ENCODE measurements around the gene PICALM. TPM values are rescaled to one million over a fixed set of nuclear protein-coding genes. Genes with fewer than 3 reads are reported as not detected.
A peak's percentile ranks its signal among the peaks of the same experiment; 100 is the strongest.

The PICALM gene
- total RNA-seq (2012; rRNA removed) (441 and 453 TPM in 2 replicates), polyA plus RNA-seq (2012; rRNA removed) (214 and 235 TPM in 2 replicates), Bru-seq, nascent RNA (percentile 98 among the genes with signal in this experiment), BruChase-seq, experiment 1, labeled RNA remaining after a 6-hour chase (percentile 96 among the genes with signal in this experiment), BruChase-seq, experiment 2, labeled RNA remaining after a 2-hour chase (percentile 97 among the genes with signal in this experiment)
- polyA plus RNA-seq (2012; cell fraction: cytosol; rRNA removed), result 75.0 and 88.4 TPM in 2 replicates
- 42.1 and 341 TPM in 2 replicates for polyA plus RNA-seq (2012; cell fraction: nucleus; rRNA removed; ENCODE audit: low replicate concordance)
- long read RNA-seq, transcript PICALM-219 (20 exons, 3,474 nt), result major isoform, 45 of 111 reads
- long read RNA-seq, transcript PICALM-205 (3 exons, 738 nt), result minor isoform, 5 of 111 reads
- long read RNA-seq, partial matches to known transcripts, result 17 of 111 reads
- long read RNA-seq, other reads (novel, unspliced or antisense), result 44 of 111 reads

- H3K23ac ChIP-seq (ENCODE audit: low read depth, low read length), result peak within 1 kb of the TSS; percentile 99
- peak within 1 kb of the TSS; percentile 68; the same call in 2 of the 3 replicates for H2BK15ac ChIP-seq (ENCODE audit: low read depth, low read length)
- peak within 1 kb of the TSS; percentile 97 for H2BK120ac ChIP-seq (ENCODE audit: low read depth, low read length)
- H3K4me1 ChIP-seq (ENCODE audit: control insufficient read depth, insufficient read depth, low read length), result peaks cover 8% of the 10 kb centered on the region
- no peaks in the 10 kb centered on the region for H3K9me3 ChIP-seq (ENCODE audit: control insufficient read depth, insufficient read depth, low read length)
- H3K4me2 ChIP-seq (ENCODE audit: low read depth, low read length), result peak within 1 kb of the TSS; percentile 97
- ATAC-seq (ENCODE audit: low read depth) (peak; percentile 93), DNase-seq (peak; percentile 99)
- H3K27ac ChIP-seq (ENCODE audit: insufficient read depth, low read length), result peak within 1 kb of the TSS; percentile 98
- H3K79me1 ChIP-seq (ENCODE audit: low read depth in 1 of 2, low read length in 2 of 2), result peaks cover 0 to 15% of the 10 kb centered on the region in 2 experiments; a peak in 2 of 4 replicates
- H3K4me3 ChIP-seq (ENCODE audit: insufficient read depth, low read depth, low read length), result peak within 1 kb of the TSS; percentile 96
- dilution Hi-C loops (cut with HindIII; ENCODE audit: low sequenced_read_pairs, unreplicated experiment), result no loop called here
- H4K91ac ChIP-seq (ENCODE audit: insufficient read depth, low read depth, low read length), result peak within 1 kb of the TSS; percentile 97
- peak within 1 kb of the TSS; percentile 98 for H3K14ac ChIP-seq (replicated peaks; ENCODE audit: low read depth, low read length)
- H3K18ac ChIP-seq (ENCODE audit: low read depth, low read length), result peak within 1 kb of the TSS; percentile 91
- H4K5ac ChIP-seq (ENCODE audit: low read depth, low read length), result peak within 1 kb of the TSS; percentile 85
- H4K20me1 ChIP-seq (ENCODE audit: insufficient read depth, low read length), result peaks cover 46% of the 10 kb centered on the region
- H3K9me1 ChIP-seq (ENCODE audit: insufficient read depth, low read length), result peaks cover 11% of the 10 kb centered on the region
- H3K27me3 ChIP-seq (ENCODE audit: control insufficient read depth, insufficient read depth, low read length), result no peaks in the 10 kb centered on the region
- peak within 1 kb of the TSS; percentile 97 for H3K56ac ChIP-seq (ENCODE audit: extremely low read depth, insufficient read depth, low read length)
- ChIA-PET POLR2A (ENCODE audit: unreplicated experiment) (interaction anchor here (0.5 to 1.3 kb wide), 7 partner anchors 15 to 384 kb away, joined by 3 to 5 read pairs (median 4); no protein-coding TSS in a partner anchor), CTCF (interaction anchor here (0.6 to 1.8 kb wide), 6 partner anchors 13 to 214 kb away, joined by 3 to 9 read pairs (median 4); partner anchors contain the start of gene CCDC83)
- H3K9ac ChIP-seq (ENCODE audit: low read depth, low read length), result peak within 1 kb of the TSS; percentile 96
- peak within 1 kb of the TSS; percentile 92 for H2BK20ac ChIP-seq (ENCODE audit: low read depth, low read length)
- peak within 1 kb of the TSS; percentile 97 for H2AK9ac ChIP-seq (replicated peaks; ENCODE audit: low read depth, low read length, poor library complexity)
- intact Hi-C loops (cut with micrococcal nuclease), result loop anchor here (1.0 to 10.0 kb wide), 3 partner anchors 48 to 214 kb away; partner anchors contain the start of gene CCDC83
- BruUV-seq (replicated peaks), result no TSS peak
- H4K8ac ChIP-seq (ENCODE audit: low read depth in 2 of 2, low read length in 2 of 2), result peak within 1 kb of the TSS; percentile 78 to 98
- peak within 1 kb of the TSS; percentile 86 for H2AFZ ChIP-seq (replicated peaks; ENCODE audit: low read length, poor library complexity)
- in situ Hi-C loops (cut with MboI; ENCODE audit: low sequenced_read_pairs), result no loop called here
- H3K4ac ChIP-seq (ENCODE audit: low read depth, low read length), result peak within 1 kb of the TSS; percentile 97
- WGBS, 2 experiments (ENCODE audit: extremely low coverage in 2 of 2, insufficient read length in 1 of 2), result no CpG with 5 or more reads among the region's 48 CpGs
- H3K36me3 ChIP-seq (ENCODE audit: control insufficient read depth, insufficient read depth, low read length), result no peaks in the 10 kb centered on the region
- H2AK5ac ChIP-seq (ENCODE audit: low read depth, low read length), result peak within 1 kb of the TSS; percentile 97
- peak within 1 kb of the TSS; percentile 98 for H2BK5ac ChIP-seq (ENCODE audit: low read depth, low read length, poor library complexity, severe bottlenecking)
- peak; percentile 95 for TF ChIP-seq USF2 (IDR thresholded peaks at IDR 0.05; ENCODE audit: low read depth, low read length)
- no peak for TF ChIP-seq MAFK (IDR thresholded peaks at IDR 0.05; ENCODE audit: low read depth, low read length)
- TF ChIP-seq SMC3 (IDR thresholded peaks at IDR 0.05; ENCODE audit: low read depth, low read length), result no peak
- 0 out of 2 replicates have a peak, but pooled peaks have one; percentile 10 for TF ChIP-seq CTCF (conservative IDR thresholded peaks at IDR 0.05; ENCODE audit: low read depth, low read length)
- no peak for TF ChIP-seq RCOR1 (IDR thresholded peaks at IDR 0.05; ENCODE audit: insufficient replicate concordance, low read length)
- peak; percentile 29 for TF ChIP-seq RAD21 (IDR thresholded peaks at IDR 0.05; ENCODE audit: low read length)
- peak; percentile 95 for TF ChIP-seq MAZ (IDR thresholded peaks at IDR 0.05; ENCODE audit: borderline replicate concordance, low read depth, low read length)
- TF ChIP-seq CHD1 (IDR thresholded peaks at IDR 0.05; ENCODE audit: low read depth, low read length), result no peak
- TF ChIP-seq FOS (IDR thresholded peaks at IDR 0.05; ENCODE audit: low read depth, low read length), result 0 out of 2 replicates have a peak, but pooled peaks have one; percentile 18
- peak; percentile 84 for TF ChIP-seq BHLHE40 (IDR thresholded peaks at IDR 0.05; ENCODE audit: low read depth, low read length)
- peak; percentile 39; the same call in 1 of the 2 replicates for TF ChIP-seq MXI1 (IDR thresholded peaks at IDR 0.05; ENCODE audit: borderline replicate concordance, low read depth, low read length)
- peak; percentile 30; the same call in 1 of the 2 replicates for TF ChIP-seq CEBPB (IDR thresholded peaks at IDR 0.05; ENCODE audit: low read depth, low read length)
- peak; percentile 75 for TF ChIP-seq RFX5 (IDR thresholded peaks at IDR 0.05; ENCODE audit: low read depth, low read length)
- no peak for TF ChIP-seq NFE2L2 (IDR thresholded peaks at IDR 0.05; ENCODE audit: low read depth, low read length)
- peak; percentile 70 for TF ChIP-seq POLR2A (IDR thresholded peaks at IDR 0.05; ENCODE audit: low read depth, low read length)
Observed at GRCh38 chr11:86068951-86069407, at the start of gene PICALM. Gene PICALM, minus strand, starts transcription at chr11:86069084. Its CDS starts 304 bp downstream, at chr11:86068780.

All from IMR-90 (cell line).